K562 (cell line): ENCODE measurements around the gene P4HTM. TPM values are rescaled to one million over a fixed set of nuclear protein-coding genes. Genes with fewer than 3 reads are reported as not detected.

Experiments
- CREB3 ChIP-seq: fragments of 450-650 bp; conservative IDR thresholded peaks from 2 replicates; pipeline ENCODE4 v1.6.1; 2016; ENCODE audit warnings: missing genetic modification characterization, low read depth, mild to moderate bottlenecking, missing compliant biosample characterization, moderate library complexity
- CTCF ChIP-seq, 3 experiments: IDR thresholded peaks in 2 of 3; conservative IDR thresholded peaks in 1 of 3; 2 replicates each; pipeline ENCODE4 v1.5.1; 2011 to 2012; ENCODE audit warnings: low read length in 3 of 3, mild to moderate bottlenecking in 3 of 3, control low read depth in 2 of 3, improper control_type of control experiment in 1 of 3, inconsistent platforms in 1 of 3, low read depth in 1 of 3, mixed read lengths in 1 of 3, moderate library complexity in 1 of 3; ENCODE audit not compliant: insufficient read depth in 2 of 3
- KLF1 ChIP-seq: fragments of 450-650 bp; IDR thresholded peaks from 2 replicates; pipeline ENCODE4 v1.6.1; 2016; ENCODE audit warnings: missing genetic modification characterization, missing compliant biosample characterization
- MNT ChIP-seq, 2 experiments: fragments of 450-650 bp; conservative IDR thresholded peaks; 2 replicates each; pipeline ENCODE4 v1.6.1; 2017; ENCODE audit warnings: mild to moderate bottlenecking in 2 of 2, moderate library complexity in 2 of 2
- NFE2L1 ChIP-seq: fragments of 450-650 bp; IDR thresholded peaks from 2 replicates; pipeline ENCODE4 v1.6.1; 2016; ENCODE audit warnings: missing genetic modification characterization, low read depth, mild to moderate bottlenecking, missing compliant biosample characterization, moderate library complexity, borderline replicate concordance
- NFIC ChIP-seq: fragments of 450-650 bp; IDR thresholded peaks from 2 replicates; pipeline ENCODE4 v1.6.1; 2017; ENCODE audit warnings: mild to moderate bottlenecking, inconsistent platforms
- SIN3B ChIP-seq: fragments of 450-650 bp; IDR thresholded peaks from 2 replicates; pipeline ENCODE4 v1.6.1; 2017; ENCODE audit warnings: low read depth, mild to moderate bottlenecking, moderate library complexity
- TBP ChIP-seq: optimal IDR thresholded peaks from 2 replicates; pipeline ENCODE3; 2011; ENCODE audit warnings: low read depth, low read length, improper control_type of control experiment
- ZNF592 ChIP-seq: fragments of 450-650 bp; IDR thresholded peaks from 2 replicates; pipeline ENCODE4 v1.6.1; 2017; ENCODE audit warnings: antibody characterized with exemption, mild to moderate bottlenecking
- polyA plus RNA-seq, 8 experiments: library from polyadenylated mRNA; depleted of rRNA in 4 of 8; stranded (reverse) in 5 of 8; unstranded in 3 of 8; fragments of >200 nt; fragmentation: Nextera tagmentation in 2 of 8; fragmentation: Illumina TruSeq in 1 of 8; extraction: Ambion mirVana in 2 of 8; extraction: Trizol in 1 of 8; gene quantifications; 2 replicates each; pipeline versions ENCODE4 v1.2.1 to v1.2.3, GENCODE V29; 2011 to 2014; ENCODE audit warnings: inconsistent platforms in 1 of 8, missing spikeins in 1 of 8
- total RNA-seq, 7 experiments: library from RNA; depleted of rRNA in 6 of 7; stranded (reverse); fragments of >200 nt in 6 of 7; fragmentation: Illumina TruSeq in 2 of 7; extraction: Trizol in 2 of 7; gene quantifications; 2 replicates each; pipeline versions ENCODE4 v1.2.1 to v1.2.3, GENCODE V29; 2011 to 2021; ENCODE audit warnings: low replicate concordance in 1 of 7
- TF ChIP-seq, protein P1 (sequence below): IDR thresholded peaks from 2 replicates; pipeline ENCODE4 v1.6.1; 2012; ENCODE audit warnings: low read depth, low read length, improper control_type of control experiment, borderline replicate concordance
- TF ChIP-seq, protein P2 (sequence below): fragments of 450-650 bp; IDR thresholded peaks from 2 replicates; pipeline ENCODE4 v1.7.1; 2018; ENCODE audit warnings: mild to moderate bottlenecking, low read depth; ENCODE audit not compliant: partially characterized antibody

P4HTM gene
- total and polyA plus RNA-seq, 9 of the 15 experiments (the other 6 are each of a cell fraction or from before 2014, with no cell fraction given), result 0.09 to 0.66 (median 0.25) TPM; not detected in 2

DNA sequence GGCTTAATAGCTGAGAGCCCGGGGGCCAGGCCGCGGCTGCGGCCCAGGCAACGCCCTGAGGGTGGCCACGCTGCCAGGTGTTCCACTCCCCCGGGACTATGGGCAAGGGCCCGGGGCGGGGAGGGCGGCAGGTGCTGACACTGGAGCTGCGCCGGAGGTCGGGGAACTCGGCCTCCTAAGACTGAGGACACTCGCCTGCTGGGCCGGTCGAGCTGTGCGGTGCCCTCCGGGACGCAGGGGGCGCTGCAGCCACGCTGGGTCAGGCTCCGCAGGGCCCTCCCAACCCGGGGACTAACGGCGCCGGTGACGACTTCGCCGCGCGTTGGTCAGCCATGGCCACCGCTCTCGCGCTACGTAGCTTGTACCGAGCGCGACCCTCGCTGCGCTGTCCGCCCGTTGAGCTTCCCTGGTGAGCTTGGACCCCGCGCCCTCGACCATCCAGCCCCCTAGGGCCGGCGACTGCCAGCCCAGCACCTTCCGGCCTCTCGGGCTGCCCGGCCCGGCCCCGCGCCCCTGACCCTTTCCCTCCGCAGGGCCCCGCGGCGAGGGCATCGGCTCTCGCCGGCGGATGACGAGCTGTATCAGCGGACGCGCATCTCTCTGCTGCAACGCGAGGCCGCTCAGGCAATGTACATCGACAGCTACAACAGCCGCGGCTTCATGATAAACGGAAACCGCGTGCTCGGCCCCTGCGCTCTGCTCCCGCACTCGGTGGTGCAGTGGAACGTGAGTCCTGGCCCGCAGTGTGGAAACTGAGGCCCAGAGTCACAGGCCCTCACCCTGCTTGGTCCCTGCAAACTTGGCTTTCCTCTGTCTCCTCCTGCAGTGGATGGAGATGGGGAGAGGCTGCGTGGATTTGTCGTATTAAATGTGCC is 32.0 kb downstream of the P4HTM start, which contains the start of gene NDUFAF3 (continued):
- TF ChIP-seq NFE2L1 (tag) (no peak), CTCF (IDR thresholded peaks at IDR 0.05 in 2 of 3, conservative IDR thresholded peaks at IDR 0.05 in 1 of 3; ENCODE audit: insufficient read depth in 2 of 3, low read depth in 1 of 3, low read length in 3 of 3) (peak; percentile 79 to 83 (median 82)), KLF1 (tag) (0 out of 2 replicates have a peak, but pooled peaks have one; percentile 5), ZNF592 (0 out of 2 replicates have a peak, but pooled peaks have one; percentile 40), MNT (conservative IDR thresholded peaks at IDR 0.05) (peak in 1 of 2 experiments; percentile 30; a peak in 2 of 4 replicates), TBP (peak; percentile 73), CREB3 (tag) (no peak), NFIC (0 out of 2 replicates have a peak, but pooled peaks have one; percentile 33), SIN3B (peak; percentile 84)
- TF ChIP-seq, protein P1, sequence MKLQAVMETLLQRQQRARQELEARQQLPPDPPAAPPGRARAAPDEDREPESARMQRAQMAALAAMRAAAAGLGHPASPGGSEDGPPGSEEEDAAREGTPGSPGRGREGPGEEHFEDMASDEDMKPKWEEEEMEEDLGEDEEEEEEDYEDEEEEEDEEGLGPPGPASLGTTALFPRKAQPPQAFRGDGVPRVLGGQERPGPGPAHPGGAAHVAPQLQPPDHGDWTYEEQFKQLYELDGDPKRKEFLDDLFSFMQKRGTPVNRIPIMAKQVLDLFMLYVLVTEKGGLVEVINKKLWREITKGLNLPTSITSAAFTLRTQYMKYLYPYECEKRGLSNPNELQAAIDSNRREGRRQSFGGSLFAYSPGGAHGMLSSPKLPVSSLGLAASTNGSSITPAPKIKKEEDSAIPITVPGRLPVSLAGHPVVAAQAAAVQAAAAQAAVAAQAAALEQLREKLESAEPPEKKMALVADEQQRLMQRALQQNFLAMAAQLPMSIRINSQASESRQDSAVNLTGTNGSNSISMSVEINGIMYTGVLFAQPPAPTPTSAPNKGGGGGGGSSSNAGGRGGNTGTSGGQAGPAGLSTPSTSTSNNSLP, result no peak
- TF ChIP-seq, protein P2, sequence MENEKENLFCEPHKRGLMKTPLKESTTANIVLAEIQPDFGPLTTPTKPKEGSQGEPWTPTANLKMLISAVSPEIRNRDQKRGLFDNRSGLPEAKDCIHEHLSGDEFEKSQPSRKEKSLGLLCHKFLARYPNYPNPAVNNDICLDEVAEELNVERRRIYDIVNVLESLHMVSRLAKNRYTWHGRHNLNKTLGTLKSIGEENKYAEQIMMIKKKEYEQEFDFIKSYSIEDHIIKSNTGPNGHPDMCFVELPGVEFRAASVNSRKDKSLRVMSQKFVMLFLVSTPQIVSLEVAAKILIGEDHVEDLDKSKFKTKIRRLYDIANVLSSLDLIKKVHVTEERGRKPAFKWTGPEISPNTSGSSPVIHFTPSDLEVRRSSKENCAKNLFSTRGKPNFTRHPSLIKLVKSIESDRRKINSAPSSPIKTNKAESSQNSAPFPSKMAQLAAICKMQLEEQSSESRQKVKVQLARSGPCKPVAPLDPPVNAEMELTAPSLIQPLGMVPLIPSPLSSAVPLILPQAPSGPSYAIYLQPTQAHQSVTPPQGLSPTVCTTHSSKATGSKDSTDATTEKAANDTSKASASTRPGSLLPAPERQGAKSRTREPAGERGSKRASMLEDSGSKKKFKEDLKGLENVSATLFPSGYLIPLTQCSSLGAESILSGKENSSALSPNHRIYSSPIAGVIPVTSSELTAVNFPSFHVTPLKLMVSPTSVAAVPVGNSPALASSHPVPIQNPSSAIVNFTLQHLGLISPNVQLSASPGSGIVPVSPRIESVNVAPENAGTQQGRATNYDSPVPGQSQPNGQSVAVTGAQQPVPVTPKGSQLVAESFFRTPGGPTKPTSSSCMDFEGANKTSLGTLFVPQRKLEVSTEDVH, result no peak
